ENCODE measurements around the gene KIF27. TPM values are rescaled to one million over a fixed set of nuclear protein-coding genes. Genes with fewer than 3 reads are reported as not detected.

The KIF27 gene
- total and polyA plus RNA-seq, 4 donors: 0.55 to 5.1 (median 1.6) TPM

DNA sequence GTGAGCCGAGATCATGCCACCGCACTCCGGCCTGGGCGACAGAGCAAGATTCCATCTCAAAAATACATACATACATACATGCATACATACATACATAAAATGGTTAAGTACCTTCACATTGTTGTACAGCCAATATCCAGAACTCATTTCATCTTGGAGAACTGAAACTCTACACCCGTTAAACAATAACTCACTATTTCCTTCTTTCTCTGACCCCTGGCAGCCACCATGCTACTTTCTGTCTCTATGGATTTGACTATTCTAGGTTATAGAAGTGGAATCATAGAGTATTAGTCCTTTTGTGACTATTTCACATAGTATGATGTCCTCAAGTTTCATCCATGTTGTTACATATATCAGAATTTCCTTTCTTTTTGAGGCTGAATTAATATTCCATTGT, 9.6 kb upstream of the KIF27 start:
- TF ChIP-seq EGR1 (IDR thresholded peaks at IDR 0.05; ENCODE audit: low read depth in 2 of 2) (no peak), TAF1 (conservative IDR thresholded peaks at IDR 0.05) (no peak), HNF4A (conservative IDR thresholded peaks at IDR 0.05) (no peak), YY1 (IDR thresholded peaks at IDR 0.05) (no peak), FOXA2 (IDR thresholded peaks at IDR 0.05) (no peak), JUND (IDR thresholded peaks at IDR 0.05) (no peak), GABPA (IDR thresholded peaks at IDR 0.05 in 1 of 2, conservative IDR thresholded peaks at IDR 0.05 in 1 of 2) (no peak), NR2F2 (IDR thresholded peaks at IDR 0.05) (no peak), HNF4G (IDR thresholded peaks at IDR 0.05) (no peak), RAD21 (IDR thresholded peaks at IDR 0.05) (no peak)
- TF ChIP-seq, protein P1, sequence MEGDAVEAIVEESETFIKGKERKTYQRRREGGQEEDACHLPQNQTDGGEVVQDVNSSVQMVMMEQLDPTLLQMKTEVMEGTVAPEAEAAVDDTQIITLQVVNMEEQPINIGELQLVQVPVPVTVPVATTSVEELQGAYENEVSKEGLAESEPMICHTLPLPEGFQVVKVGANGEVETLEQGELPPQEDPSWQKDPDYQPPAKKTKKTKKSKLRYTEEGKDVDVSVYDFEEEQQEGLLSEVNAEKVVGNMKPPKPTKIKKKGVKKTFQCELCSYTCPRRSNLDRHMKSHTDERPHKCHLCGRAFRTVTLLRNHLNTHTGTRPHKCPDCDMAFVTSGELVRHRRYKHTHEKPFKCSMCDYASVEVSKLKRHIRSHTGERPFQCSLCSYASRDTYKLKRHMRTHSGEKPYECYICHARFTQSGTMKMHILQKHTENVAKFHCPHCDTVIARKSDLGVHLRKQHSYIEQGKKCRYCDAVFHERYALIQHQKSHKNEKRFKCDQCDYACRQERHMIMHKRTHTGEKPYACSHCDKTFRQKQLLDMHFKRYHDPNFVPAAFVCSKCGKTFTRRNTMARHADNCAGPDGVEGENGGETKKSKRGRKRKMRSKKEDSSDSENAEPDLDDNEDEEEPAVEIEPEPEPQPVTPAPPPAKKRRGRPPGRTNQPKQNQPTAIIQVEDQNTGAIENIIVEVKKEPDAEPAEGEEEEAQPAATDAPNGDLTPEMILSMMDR (IDR thresholded peaks at IDR 0.05; ENCODE audit: low read depth, low read length, missing input control): no peak
- Histone ChIP-seq H3K27me3 (ENCODE audit: control insufficient read depth in 4 of 4, insufficient read depth in 4 of 4, low read length in 3 of 4) (no peaks in the 10 kb centered on the region), H3K36me3 (ENCODE audit: control insufficient read depth in 4 of 4, insufficient read depth in 3 of 4, low read depth in 1 of 4, low read length in 3 of 4) (no peaks in the 10 kb centered on the region), H3K9ac (ENCODE audit: low read depth in 1 of 2, low read length in 2 of 2) (no peak overlapping the region), H3K4me1 (ENCODE audit: control insufficient read depth in 4 of 4, insufficient read depth in 4 of 4, low read length in 3 of 4) (peaks cover 4 to 9% (median 6%) of the 10 kb centered on the region in 4 donors), H3K9me3 (ENCODE audit: control insufficient read depth in 4 of 4, low read length in 3 of 4) (no peaks in the 10 kb centered on the region), H3K27ac (ENCODE audit: low read depth in 1 of 2, low read length in 2 of 2) (no peak overlapping the region), H3K4me3 (ENCODE audit: low read depth in 1 of 3, low read length in 3 of 3) (no peak overlapping the region)
- WGBS: 92% methylated on average over 5 of the region's 5 CpGs
- no peak for DNase-seq (ENCODE audit: low spot score)

DNA sequence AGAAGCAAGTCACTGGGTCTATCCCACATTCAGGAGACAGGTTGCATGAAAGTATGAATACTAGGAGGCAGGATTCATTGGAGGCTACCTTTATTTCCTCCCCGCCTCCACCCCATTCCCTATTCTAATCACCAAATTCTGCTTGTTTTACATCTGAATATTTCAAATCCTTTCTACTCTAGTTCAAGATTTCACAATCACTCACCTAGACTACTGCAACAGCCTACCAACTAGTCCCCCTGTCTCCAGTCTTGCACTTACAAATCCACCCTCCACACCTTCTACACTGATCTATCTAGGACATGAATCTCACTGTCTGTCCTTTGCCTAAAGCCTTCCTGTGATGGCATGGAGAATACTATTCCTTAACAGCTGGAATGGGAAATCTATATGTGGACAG, 6.4 kb upstream of the KIF27 start:
- no peaks in the 10 kb centered on the region for H3K27me3 ChIP-seq (ENCODE audit: control insufficient read depth in 4 of 4, insufficient read depth in 4 of 4, low read length in 3 of 4)
- DNase-seq (ENCODE audit: low spot score): no peak
- no peak overlapping the region for H3K4me3 ChIP-seq (ENCODE audit: low read depth in 1 of 3, low read length in 3 of 3)
- no peaks in the 10 kb centered on the region for H3K9me3 ChIP-seq (ENCODE audit: control insufficient read depth in 4 of 4, low read length in 3 of 4)
- H3K9ac ChIP-seq (ENCODE audit: low read depth in 1 of 2, low read length in 2 of 2): no peak overlapping the region
- TF ChIP-seq TAF1 (conservative IDR thresholded peaks at IDR 0.05): no peak
- no peak overlapping the region for H3K27ac ChIP-seq (ENCODE audit: low read depth in 1 of 2, low read length in 2 of 2)
- no peaks in the 10 kb centered on the region for H3K4me1 ChIP-seq (ENCODE audit: control insufficient read depth in 4 of 4, insufficient read depth in 4 of 4, low read length in 3 of 4)
- 98% methylated on average over 1 of the region's 1 CpG for WGBS
- no peaks in the 10 kb centered on the region for H3K36me3 ChIP-seq (ENCODE audit: control insufficient read depth in 4 of 4, insufficient read depth in 3 of 4, low read depth in 1 of 4, low read length in 3 of 4)

DNA sequence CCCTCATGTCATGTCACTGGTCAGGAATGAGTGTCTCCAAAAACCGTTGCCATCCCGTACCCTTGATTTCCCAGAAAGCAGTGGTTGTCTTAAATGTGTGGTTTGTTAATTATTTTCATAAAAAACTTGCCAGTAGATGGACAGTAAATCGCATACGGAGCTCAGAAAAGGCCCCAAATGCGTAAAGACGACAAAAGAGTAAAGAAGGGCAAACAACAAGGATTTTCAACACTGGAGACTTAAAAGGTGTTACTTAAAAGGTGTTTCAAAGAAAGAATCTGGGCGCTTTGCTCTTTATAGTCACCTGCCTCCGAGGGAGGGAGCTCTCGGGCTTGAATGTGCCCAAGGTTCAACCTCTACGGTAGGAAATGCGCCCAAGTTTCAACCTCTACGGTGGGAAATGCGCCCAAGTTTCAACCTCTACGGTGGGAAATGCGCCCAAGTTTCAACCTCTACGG, 734 bp downstream of the KIF27 start:
- H3K9me3 ChIP-seq (ENCODE audit: control insufficient read depth in 4 of 4, low read length in 3 of 4): no peaks in the 10 kb centered on the region
- H3K27me3 ChIP-seq (ENCODE audit: control insufficient read depth in 4 of 4, insufficient read depth in 4 of 4, low read length in 3 of 4): no peaks in the 10 kb centered on the region
- peak overlapping the region; percentile 75 to 99 (median 84) for H3K4me3 ChIP-seq (ENCODE audit: low read depth in 1 of 3, low read length in 3 of 3)
- no peak for DNase-seq (ENCODE audit: low spot score)
- H3K36me3 ChIP-seq (ENCODE audit: control insufficient read depth in 4 of 4, insufficient read depth in 3 of 4, low read depth in 1 of 4, low read length in 3 of 4): no peaks in the 10 kb centered on the region
- H3K4me1 ChIP-seq (ENCODE audit: control insufficient read depth in 4 of 4, insufficient read depth in 4 of 4, low read length in 3 of 4): peaks cover 2 to 8% (median 5%) of the 10 kb centered on the region in 4 donors
- WGBS: 2% methylated on average over 16 of the region's 16 CpGs
- peak overlapping the region; percentile 68 to 93 for H3K9ac ChIP-seq (ENCODE audit: low read depth in 1 of 2, low read length in 2 of 2)
- peak overlapping the region; percentile 91 to 94 for H3K27ac ChIP-seq (ENCODE audit: low read depth in 1 of 2, low read length in 2 of 2)
- TF ChIP-seq EGR1 (IDR thresholded peaks at IDR 0.05; ENCODE audit: low read depth in 2 of 2) (no peak), GABPA (IDR thresholded peaks at IDR 0.05 in 1 of 2, conservative IDR thresholded peaks at IDR 0.05 in 1 of 2) (peak in 1 of 2 donors; percentile 9), FOXA2 (IDR thresholded peaks at IDR 0.05) (no peak), HNF4G (IDR thresholded peaks at IDR 0.05) (no peak), SP1 (IDR thresholded peaks at IDR 0.05) (peak; percentile 27), JUND (IDR thresholded peaks at IDR 0.05) (no peak), TAF1 (conservative IDR thresholded peaks at IDR 0.05) (no peak), RAD21 (IDR thresholded peaks at IDR 0.05) (peak; percentile 21 to 63), YY1 (IDR thresholded peaks at IDR 0.05) (no peak), NR2F2 (IDR thresholded peaks at IDR 0.05) (no peak), RXRA (IDR thresholded peaks at IDR 0.05) (no peak), HNF4A (conservative IDR thresholded peaks at IDR 0.05) (peak; percentile 34)
- TF ChIP-seq, protein P2, sequence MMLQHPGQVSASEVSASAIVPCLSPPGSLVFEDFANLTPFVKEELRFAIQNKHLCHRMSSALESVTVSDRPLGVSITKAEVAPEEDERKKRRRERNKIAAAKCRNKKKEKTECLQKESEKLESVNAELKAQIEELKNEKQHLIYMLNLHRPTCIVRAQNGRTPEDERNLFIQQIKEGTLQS (IDR thresholded peaks at IDR 0.05): no peak
- TF ChIP-seq, protein P3, sequence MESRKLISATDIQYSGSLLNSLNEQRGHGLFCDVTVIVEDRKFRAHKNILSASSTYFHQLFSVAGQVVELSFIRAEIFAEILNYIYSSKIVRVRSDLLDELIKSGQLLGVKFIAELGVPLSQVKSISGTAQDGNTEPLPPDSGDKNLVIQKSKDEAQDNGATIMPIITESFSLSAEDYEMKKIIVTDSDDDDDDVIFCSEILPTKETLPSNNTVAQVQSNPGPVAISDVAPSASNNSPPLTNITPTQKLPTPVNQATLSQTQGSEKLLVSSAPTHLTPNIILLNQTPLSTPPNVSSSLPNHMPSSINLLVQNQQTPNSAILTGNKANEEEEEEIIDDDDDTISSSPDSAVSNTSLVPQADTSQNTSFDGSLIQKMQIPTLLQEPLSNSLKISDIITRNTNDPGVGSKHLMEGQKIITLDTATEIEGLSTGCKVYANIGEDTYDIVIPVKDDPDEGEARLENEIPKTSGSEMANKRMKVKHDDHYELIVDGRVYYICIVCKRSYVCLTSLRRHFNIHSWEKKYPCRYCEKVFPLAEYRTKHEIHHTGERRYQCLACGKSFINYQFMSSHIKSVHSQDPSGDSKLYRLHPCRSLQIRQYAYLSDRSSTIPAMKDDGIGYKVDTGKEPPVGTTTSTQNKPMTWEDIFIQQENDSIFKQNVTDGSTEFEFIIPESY (IDR thresholded peaks at IDR 0.05): no peak
- TF ChIP-seq, protein P4, sequence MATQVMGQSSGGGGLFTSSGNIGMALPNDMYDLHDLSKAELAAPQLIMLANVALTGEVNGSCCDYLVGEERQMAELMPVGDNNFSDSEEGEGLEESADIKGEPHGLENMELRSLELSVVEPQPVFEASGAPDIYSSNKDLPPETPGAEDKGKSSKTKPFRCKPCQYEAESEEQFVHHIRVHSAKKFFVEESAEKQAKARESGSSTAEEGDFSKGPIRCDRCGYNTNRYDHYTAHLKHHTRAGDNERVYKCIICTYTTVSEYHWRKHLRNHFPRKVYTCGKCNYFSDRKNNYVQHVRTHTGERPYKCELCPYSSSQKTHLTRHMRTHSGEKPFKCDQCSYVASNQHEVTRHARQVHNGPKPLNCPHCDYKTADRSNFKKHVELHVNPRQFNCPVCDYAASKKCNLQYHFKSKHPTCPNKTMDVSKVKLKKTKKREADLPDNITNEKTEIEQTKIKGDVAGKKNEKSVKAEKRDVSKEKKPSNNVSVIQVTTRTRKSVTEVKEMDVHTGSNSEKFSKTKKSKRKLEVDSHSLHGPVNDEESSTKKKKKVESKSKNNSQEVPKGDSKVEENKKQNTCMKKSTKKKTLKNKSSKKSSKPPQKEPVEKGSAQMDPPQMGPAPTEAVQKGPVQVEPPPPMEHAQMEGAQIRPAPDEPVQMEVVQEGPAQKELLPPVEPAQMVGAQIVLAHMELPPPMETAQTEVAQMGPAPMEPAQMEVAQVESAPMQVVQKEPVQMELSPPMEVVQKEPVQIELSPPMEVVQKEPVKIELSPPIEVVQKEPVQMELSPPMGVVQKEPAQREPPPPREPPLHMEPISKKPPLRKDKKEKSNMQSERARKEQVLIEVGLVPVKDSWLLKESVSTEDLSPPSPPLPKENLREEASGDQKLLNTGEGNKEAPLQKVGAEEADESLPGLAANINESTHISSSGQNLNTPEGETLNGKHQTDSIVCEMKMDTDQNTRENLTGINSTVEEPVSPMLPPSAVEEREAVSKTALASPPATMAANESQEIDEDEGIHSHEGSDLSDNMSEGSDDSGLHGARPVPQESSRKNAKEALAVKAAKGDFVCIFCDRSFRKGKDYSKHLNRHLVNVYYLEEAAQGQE (IDR thresholded peaks at IDR 0.05): no peak
- TF ChIP-seq, protein P1 (IDR thresholded peaks at IDR 0.05; ENCODE audit: low read depth, low read length, missing input control): no peak
- TF ChIP-seq, protein P5, sequence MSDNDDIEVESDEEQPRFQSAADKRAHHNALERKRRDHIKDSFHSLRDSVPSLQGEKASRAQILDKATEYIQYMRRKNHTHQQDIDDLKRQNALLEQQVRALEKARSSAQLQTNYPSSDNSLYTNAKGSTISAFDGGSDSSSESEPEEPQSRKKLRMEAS (IDR thresholded peaks at IDR 0.05): peak; percentile 53

All from liver (tissue), 9 donors.